GM12872 (cell line): Measurements from ENCODE around the gene CNOT4.

Source experiments
- CTCF ChIP-seq: IDR thresholded peaks from 3 replicates; pipeline ENCODE4 v1.5.1; 2011; ENCODE audit warnings: low read depth, mild to moderate bottlenecking, low read length, moderate library complexity; ENCODE audit not compliant: insufficient read depth

CNOT4 gene

GRCh38 chr7:135467207-135467711 is 42.6 kb downstream of the CNOT4 start:
- TF ChIP-seq CTCF: no peak

- TF ChIP-seq CTCF: no peak
Measured at GRCh38 chr7:135466442-135467206, 43.3 kb downstream of the CNOT4 start.

GRCh38 chr7:135463908-135464307 is 46.0 kb downstream of the CNOT4 start:
- no peak for TF ChIP-seq CTCF

GRCh38 chr7:135459951-135460567 is 49.8 kb downstream of the CNOT4 start:
- TF ChIP-seq CTCF: no peak

GRCh38 chr7:135459076-135459475 is 50.8 kb downstream of the CNOT4 start:
- no peak for TF ChIP-seq CTCF

- no peak for TF ChIP-seq CTCF
Measured at GRCh38 chr7:135454060-135454459, 55.8 kb downstream of the CNOT4 start.

GRCh38 chr7:135449436-135449835 is 60.5 kb downstream of the CNOT4 start:
- TF ChIP-seq CTCF: no peak
